Stimulated activated effector memory CD8-positive, alpha-beta T cell treated with anti-CD3 and anti-CD28 coated beads, Interleukin-12 subunit alpha, Interleukin-12 subunit beta, amount 100 ng/mL, for 72 hours (primary cell): ENCODE data around the gene CCNJL.
"Not testable (repeated sequence)": the region's sequence is repeated elsewhere in the genome, so short reads cannot be mapped to it uniquely, and the experiment has no call there.

Experiments
- ATAC-seq: fragments of 150-1000 bp; cut with Tn5 transposase; 2 replicates; pipeline ENCODE4 v1.10.0; 2021
- DNase-seq, 2 donors: peaks; one replicate each; pipeline ENCODE4 v3.0.0; 2021 to 2022; ENCODE audit warnings: low spot score in 2 of 2
- H3K27ac Mint-ChIP-seq: one replicate; pipeline ENCODE4 v1.8.0; 2022; ENCODE audit warnings: mild to moderate bottlenecking, mixed read lengths
- H3K36me3 Mint-ChIP-seq: one replicate; pipeline ENCODE4 v1.8.0; 2022; ENCODE audit warnings: mild to moderate bottlenecking, mixed read lengths
- H3K4me1 Mint-ChIP-seq: one replicate; pipeline ENCODE4 v1.8.0; 2022; ENCODE audit warnings: mixed read lengths
- H3K4me3 Mint-ChIP-seq: one replicate; pipeline ENCODE4 v1.8.0; 2022; ENCODE audit warnings: mild to moderate bottlenecking, mixed read lengths
- H3K9me3 Mint-ChIP-seq: one replicate; pipeline ENCODE4 v1.8.0; 2022; ENCODE audit warnings: mixed read lengths

CCNJL gene

DNA sequence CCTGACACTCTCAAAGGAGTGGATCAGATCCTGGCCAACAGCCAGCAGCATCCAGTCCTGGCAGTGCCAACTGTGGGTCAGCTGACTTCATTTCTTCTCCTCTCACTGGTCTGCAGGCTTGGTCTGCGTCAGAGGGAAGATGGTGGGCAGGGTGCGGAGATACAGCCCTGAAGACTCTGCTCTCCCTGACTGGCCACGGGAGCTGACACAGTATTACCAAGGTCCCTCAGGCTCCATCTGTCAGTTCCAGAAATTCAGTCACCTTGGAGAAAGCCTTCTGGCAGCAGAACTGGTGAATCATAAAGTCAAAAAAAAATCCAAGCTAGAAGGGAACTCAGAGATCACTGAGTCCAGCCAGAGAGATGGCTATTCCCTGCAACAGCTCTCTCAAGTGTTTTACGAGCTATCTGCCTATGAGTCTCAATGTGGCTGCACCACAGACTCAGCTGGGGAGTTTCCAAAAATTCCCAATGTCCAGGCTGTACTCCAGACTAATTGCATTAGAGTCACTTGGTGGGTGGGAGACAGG is 30.1 kb upstream of the CCNJL start:
- H3K9me3 Mint-ChIP-seq: no peaks in the 10 kb centered on the region
- no peak overlapping the region for H3K4me3 Mint-ChIP-seq
- no peak for DNase-seq
- no peaks in the 10 kb centered on the region for H3K36me3 Mint-ChIP-seq
- ATAC-seq: no peak
- no peaks in the 10 kb centered on the region for H3K4me1 Mint-ChIP-seq
- H3K27ac Mint-ChIP-seq: no peak overlapping the region

DNA sequence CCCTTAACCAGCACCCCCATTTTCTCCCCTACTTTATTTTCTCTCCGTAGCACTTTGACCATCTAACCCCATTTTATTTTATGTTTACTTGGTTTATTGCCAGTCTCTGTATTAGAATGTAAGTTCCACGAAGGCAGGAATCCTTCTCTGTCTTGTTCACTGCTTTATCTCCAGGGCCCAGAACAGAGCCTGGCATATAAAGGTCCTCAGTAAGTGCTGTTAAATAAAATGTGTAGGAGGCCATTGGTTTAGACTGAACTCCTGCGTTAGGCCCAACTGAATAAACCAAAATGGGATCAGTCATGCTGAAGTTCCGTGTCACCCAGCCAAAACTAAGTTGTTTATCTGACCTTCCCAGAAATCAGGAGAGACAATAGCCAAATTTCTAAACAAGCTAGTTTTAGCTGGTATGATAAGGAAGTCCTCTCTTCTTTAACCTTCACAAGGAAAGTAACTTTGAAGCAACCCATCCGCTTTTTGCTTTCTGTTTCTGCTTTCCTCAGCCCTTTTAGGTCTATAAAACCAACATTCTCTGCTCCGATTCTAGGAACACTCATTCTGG is 29.0 kb upstream of the CCNJL start:
- Mint-ChIP-seq H3K4me1 (no peaks in the 10 kb centered on the region), H3K27ac (no peak overlapping the region), H3K4me3 (no peak overlapping the region), H3K9me3 (no peaks in the 10 kb centered on the region), H3K36me3 (no peaks in the 10 kb centered on the region)
- DNase-seq (no peak), ATAC-seq (no peak)

DNA sequence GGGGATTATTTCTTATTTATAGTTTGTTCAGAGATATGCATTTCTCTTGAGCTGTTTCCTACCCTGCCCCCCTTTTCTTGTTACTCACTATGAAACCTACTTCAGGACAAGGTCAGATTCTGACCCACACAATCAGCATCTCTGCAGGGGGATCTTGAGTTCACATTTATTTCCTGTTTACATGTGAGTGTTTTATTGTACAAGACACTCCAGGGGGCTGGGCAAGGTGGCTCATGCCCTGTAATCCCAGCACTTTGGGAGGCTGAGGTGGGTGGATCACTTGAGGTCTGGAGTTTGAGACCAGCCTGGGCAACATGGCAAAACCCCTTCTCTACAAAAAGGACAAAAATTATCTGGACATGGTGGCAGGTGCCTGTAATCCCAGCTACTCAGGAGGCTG is 28.1 kb upstream of the CCNJL start:
- not testable (repeated sequence) for H3K4me3 Mint-ChIP-seq, H3K9me3 Mint-ChIP-seq, H3K4me1 Mint-ChIP-seq, H3K27ac Mint-ChIP-seq, DNase-seq, ATAC-seq, H3K36me3 Mint-ChIP-seq

DNA sequence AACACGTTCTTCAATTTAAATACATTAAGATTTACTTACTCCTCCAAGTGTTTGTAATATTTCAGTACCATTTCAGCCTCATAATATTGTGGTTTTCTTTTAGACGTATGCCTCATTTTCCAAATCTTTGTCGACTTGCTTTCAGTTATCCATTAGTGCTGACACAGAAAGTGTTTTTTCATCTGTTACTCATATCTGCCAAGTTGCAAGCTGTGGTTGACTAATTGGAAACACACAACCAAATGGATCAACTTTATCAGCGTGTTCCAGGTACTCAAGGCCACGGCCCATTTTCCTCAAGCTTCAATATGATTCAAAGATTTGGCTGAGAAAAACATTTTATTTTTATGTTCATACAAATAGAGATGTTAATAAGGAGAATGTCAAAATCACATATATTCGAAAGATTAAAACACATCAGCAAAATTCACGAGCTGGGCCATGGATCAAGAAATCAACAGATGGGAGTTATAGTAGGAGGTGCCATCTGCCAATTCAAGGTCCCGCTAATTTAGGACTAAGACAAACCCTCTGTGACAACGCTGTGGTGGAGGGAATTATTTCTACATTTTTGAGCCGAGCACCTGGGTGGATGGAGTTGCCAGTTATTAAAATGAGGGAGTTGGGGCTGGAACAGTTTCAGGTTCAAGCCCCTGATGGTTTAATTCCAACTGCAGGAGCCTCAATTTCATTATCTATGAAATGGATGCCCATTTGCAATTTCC is 27.2 kb upstream of the CCNJL start:
- DNase-seq: no peak
- H3K36me3 Mint-ChIP-seq: no peaks in the 10 kb centered on the region
- H3K4me3 Mint-ChIP-seq: no peak overlapping the region
- no peaks in the 10 kb centered on the region for H3K9me3 Mint-ChIP-seq
- peak; percentile 62 for ATAC-seq
- no peak overlapping the region for H3K27ac Mint-ChIP-seq
- no peaks in the 10 kb centered on the region for H3K4me1 Mint-ChIP-seq

DNA sequence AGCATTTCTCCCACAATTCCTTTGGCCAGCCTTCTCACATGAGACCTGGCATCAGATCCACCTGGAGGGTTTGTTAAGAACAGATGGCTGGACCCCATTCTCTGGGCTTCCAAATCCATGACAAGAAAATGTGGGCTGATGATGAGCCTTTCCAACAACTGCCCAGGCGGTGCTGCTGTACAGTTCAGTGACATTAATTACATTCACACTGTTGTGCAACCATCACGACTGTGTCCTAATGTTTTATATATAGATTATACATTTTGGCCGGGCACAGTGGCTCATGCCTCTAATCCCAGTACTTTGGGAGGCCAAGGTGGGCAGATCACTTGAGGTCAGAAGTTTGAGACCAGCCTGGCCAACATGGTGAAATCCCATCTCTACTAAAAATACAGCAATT is 22.4 kb upstream of the CCNJL start:
- not testable (repeated sequence) for DNase-seq, H3K4me3 Mint-ChIP-seq, H3K27ac Mint-ChIP-seq, H3K36me3 Mint-ChIP-seq, H3K4me1 Mint-ChIP-seq, H3K9me3 Mint-ChIP-seq, ATAC-seq

DNA sequence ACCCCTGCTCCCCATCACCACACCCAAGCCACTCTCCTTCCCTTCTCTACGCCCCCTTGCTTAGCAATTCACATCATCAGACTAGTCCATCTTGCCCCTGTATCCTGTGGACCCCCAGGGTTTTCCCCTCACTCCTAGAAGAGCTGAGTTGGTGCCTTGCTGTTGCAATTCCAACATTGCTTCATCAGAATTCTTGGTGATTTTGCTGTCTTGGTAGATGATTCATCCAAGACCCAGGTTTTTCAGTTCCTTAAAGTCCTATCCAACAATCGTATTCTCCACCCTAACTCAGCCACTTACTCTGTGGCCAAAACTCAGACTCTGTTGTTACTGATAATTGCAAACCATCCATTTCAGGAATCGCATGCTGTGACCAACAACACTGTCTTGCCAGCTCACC is 21.4 kb upstream of the CCNJL start:
- ATAC-seq (no peak), DNase-seq (no peak)
- H3K27ac Mint-ChIP-seq: no peak overlapping the region
- H3K9me3 Mint-ChIP-seq: no peaks in the 10 kb centered on the region
- no peaks in the 10 kb centered on the region for H3K36me3 Mint-ChIP-seq
- H3K4me1 Mint-ChIP-seq: no peaks in the 10 kb centered on the region
- H3K4me3 Mint-ChIP-seq: no peak overlapping the region

DNA sequence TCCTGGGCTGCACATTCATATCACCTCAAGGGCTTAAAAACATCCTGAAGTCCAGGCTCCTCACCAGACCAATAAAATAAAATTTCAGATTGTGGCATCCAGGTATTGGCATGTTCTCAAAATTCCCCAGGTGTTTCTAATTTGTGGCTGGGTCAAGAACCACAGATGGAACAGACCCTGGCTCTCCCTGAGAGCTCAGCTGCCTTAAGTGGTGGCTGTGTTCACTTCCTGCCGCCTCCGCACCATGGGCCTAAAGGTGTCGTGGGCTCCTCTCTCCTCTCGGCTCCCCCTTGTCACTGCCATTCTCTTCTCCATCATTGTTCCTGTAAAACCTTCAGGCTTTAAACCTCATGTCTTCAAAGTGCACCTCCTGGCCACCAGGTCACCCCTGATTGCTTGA is 17.8 kb upstream of the CCNJL start:
- no peak for ATAC-seq
- Mint-ChIP-seq H3K36me3 (no peaks in the 10 kb centered on the region), H3K27ac (no peak overlapping the region), H3K9me3 (no peaks in the 10 kb centered on the region), H3K4me1 (no peaks in the 10 kb centered on the region), H3K4me3 (no peak overlapping the region)
- DNase-seq: no peak

DNA sequence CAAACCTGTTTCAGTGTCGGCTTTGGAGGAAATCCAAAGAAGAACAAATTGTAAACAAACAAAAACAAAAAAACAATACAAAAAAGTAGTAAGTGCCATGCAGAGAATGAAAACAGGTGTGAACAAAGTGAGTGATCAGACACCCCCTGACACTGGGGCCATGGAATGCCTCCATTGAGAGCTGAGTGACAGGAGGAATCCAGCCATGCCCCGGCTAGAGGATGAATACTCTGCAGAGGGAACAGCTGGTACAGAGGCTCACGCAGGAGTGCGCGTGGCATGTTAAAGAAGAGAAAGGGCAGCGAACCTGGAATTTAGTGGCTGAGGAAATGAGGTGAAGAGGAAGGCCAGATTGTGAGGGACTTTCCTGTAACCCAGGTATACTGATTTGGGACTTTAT is 15.5 kb upstream of the CCNJL start:
- H3K4me1 Mint-ChIP-seq: no peaks in the 10 kb centered on the region
- DNase-seq (no peak), ATAC-seq (no peak)
- no peak overlapping the region for H3K4me3 Mint-ChIP-seq
- H3K9me3 Mint-ChIP-seq: no peaks in the 10 kb centered on the region
- no peaks in the 10 kb centered on the region for H3K36me3 Mint-ChIP-seq
- no peak overlapping the region for H3K27ac Mint-ChIP-seq

DNA sequence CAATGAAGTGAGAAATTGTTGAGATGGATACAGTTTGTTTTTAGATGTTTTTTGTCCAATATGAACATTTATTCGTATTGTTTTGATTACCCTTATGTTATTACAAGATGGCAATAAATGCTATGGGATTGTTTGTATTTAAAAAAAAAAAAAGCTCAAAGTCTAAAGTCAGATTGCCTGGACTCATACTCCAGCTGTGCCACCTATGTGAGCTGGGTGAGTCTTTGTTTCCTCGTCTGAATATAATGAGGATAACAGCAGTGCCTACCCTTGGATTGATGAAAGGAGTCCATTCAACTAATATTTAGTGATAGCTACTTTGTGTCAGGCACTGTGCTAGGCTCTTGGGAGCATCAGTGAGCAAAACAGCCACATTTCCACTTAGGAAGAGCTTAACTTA is 14.6 kb upstream of the CCNJL start:
- DNase-seq: no peak
- ATAC-seq: no peak
- no peaks in the 10 kb centered on the region for H3K36me3 Mint-ChIP-seq
- H3K4me1 Mint-ChIP-seq: no peaks in the 10 kb centered on the region
- H3K27ac Mint-ChIP-seq: no peak overlapping the region
- no peak overlapping the region for H3K4me3 Mint-ChIP-seq
- H3K9me3 Mint-ChIP-seq: no peaks in the 10 kb centered on the region

DNA sequence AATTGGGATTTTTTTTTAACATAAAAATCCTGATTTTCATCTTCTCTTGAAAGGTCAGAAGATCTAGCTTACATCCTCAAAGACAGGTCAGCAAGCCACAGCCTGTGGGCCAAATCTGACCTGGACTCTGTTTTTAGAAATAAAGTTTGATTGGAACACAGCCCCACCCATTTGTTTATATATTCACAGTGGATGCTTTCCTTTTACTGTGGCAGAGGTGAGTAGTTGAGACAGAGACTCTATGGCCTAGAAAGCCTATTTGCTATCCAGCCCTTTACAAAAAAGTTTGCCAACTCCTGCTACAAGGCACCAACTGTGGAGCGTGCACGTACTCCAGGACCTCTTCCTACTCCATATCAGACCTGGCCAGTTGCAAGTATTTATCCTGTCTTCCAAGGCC is 13.4 kb upstream of the CCNJL start:
- Mint-ChIP-seq H3K4me1 (no peaks in the 10 kb centered on the region), H3K9me3 (no peaks in the 10 kb centered on the region), H3K36me3 (no peaks in the 10 kb centered on the region), H3K4me3 (no peak overlapping the region), H3K27ac (no peak overlapping the region)
- DNase-seq (no peak), ATAC-seq (no peak)

DNA sequence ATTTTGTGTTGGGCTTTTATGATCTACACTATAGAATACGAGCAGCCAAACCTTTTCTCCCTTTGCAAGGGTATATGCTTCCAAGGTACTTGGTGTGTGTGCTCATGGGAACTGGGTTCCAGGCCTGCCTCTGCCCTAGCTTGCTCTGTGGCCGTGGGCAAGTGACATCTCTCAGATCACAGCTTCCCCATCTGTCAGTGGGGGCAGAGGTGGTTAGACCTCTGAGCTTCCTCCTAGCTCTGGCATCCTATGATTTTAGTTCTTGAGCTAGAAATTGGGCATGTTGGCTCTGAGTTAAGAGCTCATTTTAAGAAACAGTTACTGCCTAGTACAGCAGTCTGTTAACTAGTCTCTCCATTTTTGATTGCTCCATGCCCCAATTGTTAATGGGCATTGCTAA is 12.5 kb upstream of the CCNJL start:
- no peak for ATAC-seq
- Mint-ChIP-seq H3K9me3 (no peaks in the 10 kb centered on the region), H3K4me1 (no peaks in the 10 kb centered on the region), H3K36me3 (no peaks in the 10 kb centered on the region), H3K4me3 (no peak overlapping the region), H3K27ac (no peak overlapping the region)
- DNase-seq: no peak

DNA sequence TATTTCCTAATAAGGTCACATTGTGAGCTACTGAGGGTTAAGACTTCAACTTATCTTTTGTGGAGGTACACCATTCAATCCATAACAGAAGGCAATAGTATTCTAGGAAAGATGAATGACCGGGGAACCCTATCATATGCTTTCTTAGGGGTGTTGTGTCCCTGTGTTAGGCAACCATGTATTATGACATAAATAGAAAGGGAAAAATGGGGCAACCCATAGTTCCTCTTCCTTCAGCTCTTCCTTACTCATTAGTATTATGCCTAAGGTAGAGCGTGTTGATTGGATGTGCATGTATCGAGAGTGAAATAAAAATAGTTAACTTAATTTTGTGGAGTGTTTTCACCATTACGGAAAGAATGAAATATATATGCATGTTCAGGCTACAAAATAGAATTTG is 6.0 kb upstream of the CCNJL start:
- Mint-ChIP-seq H3K27ac (no peak overlapping the region), H3K9me3 (no peaks in the 10 kb centered on the region), H3K36me3 (no peaks in the 10 kb centered on the region), H3K4me1 (no peaks in the 10 kb centered on the region), H3K4me3 (no peak overlapping the region)
- ATAC-seq (no peak), DNase-seq (no peak)

DNA sequence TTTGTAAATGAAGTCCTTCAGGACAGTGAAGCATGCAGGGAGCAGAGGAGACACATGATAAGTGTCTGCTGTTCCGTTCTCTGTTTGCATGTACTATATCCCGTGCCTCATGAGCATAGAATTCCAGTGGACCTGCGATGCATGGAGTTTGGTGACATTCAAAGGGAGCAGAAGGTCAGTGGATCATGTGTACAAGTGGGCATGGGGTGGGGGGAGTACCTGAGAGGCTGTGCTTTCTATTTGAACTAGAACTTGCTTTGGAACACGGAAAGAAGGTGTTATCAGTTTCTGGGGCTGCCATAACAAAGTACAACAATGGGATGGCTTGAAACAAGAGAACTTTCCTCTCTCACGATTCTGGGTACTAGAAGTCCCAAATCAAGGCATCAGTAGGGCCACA is 5.1 kb upstream of the CCNJL start:
- no peaks in the 10 kb centered on the region for H3K9me3 Mint-ChIP-seq
- peaks cover 7% of the 10 kb centered on the region for H3K4me1 Mint-ChIP-seq
- H3K36me3 Mint-ChIP-seq: no peaks in the 10 kb centered on the region
- no peak for DNase-seq
- no peak for ATAC-seq
- no peak overlapping the region for H3K4me3 Mint-ChIP-seq
- H3K27ac Mint-ChIP-seq: no peak overlapping the region

DNA sequence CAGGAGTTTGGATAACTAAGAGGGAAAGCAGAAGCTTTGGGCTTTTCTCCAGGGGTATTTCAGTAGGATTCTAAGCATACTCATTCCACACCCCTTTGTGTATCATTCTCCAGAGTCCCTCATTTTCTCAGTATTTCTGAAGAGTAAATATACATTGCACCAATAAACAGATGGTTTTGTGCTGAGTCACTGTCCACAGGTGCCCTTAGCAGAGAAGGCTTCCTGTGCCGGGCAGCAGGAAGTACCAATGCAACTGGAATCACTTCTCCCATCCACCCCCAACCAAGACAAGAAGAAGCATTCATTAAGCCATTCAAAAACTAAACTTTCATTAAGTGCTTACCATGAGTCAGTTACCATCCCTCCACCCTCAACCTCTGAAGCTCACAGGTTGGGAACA is 3.6 kb upstream of the CCNJL start:
- DNase-seq (no peak), ATAC-seq (no peak)
- Mint-ChIP-seq H3K4me1 (peaks cover 7% of the 10 kb centered on the region), H3K4me3 (no peak overlapping the region), H3K9me3 (no peaks in the 10 kb centered on the region), H3K36me3 (no peaks in the 10 kb centered on the region), H3K27ac (no peak overlapping the region)

DNA sequence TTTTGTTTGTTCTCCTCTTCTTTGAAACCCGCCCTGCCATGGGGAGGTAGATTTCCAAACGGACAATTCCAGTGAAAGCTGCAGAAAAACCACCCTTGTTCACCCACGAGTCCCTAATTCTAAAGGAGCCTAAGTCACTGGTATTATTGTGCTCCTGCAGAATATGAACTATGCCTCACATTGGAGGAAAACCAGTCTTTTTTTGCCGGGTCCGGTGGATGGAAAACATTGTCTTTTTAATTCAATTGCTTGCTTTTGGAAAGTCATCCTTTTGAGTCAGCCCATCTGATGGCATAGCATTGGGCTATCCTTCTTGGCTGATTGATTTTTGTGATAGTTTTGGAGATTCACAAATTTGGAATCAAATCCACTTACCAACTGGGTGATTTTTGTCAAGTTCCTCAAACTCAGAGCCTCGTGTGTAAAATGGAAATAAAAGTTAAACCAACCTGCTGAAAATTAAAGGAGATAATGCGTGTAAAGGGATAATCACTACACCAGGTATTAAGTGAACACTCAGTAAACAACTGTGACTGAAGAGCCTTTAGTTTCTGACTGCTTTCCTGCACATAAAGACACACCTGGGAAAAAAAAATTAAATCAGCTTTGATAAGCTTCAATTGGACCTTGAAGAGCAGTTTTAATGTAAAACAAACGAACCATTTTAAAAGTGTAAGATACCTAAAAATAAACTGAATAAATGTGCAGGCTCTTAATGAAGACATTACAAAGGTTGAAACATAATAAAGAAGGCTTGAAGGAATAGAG is 780 bp upstream of the CCNJL start:
- no peaks in the 10 kb centered on the region for H3K36me3 Mint-ChIP-seq
- DNase-seq: no peak
- peaks cover 7% of the 10 kb centered on the region for H3K4me1 Mint-ChIP-seq
- peak overlapping the region; percentile 70 for H3K4me3 Mint-ChIP-seq
- no peak for ATAC-seq
- H3K9me3 Mint-ChIP-seq: no peaks in the 10 kb centered on the region
- H3K27ac Mint-ChIP-seq: no peak overlapping the region
